SKM-1 treated with dmso at 0.1 percent for 144 hours (cell line): ENCODE results near the gene PRPF38A.
"Not testable (repeated sequence)": the region's sequence is repeated elsewhere in the genome, so short reads cannot be mapped to it uniquely, and the experiment has no call there.

ENCODE experiments used
- DNase-seq: peaks from one replicate; lab custom pipeline; 2025; ENCODE audit not compliant: unreplicated experiment; lab: John Stamatoyannopoulos, UW

The PRPF38A gene, protein sequence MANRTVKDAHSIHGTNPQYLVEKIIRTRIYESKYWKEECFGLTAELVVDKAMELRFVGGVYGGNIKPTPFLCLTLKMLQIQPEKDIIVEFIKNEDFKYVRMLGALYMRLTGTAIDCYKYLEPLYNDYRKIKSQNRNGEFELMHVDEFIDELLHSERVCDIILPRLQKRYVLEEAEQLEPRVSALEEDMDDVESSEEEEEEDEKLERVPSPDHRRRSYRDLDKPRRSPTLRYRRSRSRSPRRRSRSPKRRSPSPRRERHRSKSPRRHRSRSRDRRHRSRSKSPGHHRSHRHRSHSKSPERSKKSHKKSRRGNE

DNA sequence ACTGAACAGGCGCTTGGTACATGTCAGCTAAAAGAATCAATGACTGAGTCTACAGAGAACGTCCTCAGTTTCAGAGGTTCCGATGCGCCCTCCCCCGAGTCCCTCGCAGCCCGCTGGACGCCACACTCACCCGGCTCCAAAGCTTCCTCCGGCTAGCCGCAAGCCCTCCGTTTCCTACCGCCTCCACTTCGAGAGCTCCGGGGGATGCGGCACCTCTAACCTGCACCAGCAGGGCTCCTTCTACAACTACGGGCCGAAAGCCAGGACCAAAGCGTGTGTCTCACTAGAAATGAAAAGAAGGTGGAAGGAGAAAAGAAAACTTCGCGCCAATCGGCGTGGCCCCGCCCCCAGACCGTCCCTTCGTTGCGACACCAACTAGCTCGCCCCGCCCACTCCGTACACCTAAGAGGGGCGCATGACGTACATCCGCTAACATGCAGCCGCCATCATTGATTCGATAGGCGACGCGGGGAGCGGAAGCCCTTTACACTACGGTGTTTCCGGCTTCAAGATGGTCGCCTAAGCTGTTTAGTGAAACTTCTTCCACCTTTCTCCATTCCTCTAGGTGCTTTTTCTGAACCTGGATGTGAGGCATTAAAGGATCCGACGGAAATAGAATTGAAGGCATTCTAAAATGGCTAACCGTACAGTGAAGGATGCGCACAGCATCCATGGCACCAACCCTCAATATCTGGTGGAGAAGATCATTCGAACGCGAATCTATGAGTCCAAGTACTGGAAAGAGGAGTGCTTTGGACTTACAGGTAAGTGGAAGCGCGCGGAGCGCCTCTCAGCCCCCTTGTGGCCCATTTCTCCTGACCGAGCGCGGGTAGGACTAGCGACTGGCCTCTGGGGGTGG is at the start of gene PRPF38A, which contains the start of gene ORC1:
TSS of gene PRPF38A (plus strand) at position 487 of the 859 bp plus-strand sequence. CDS start at position 635, 148 bp downstream.
TSS of gene ORC1 (minus strand) at position 308 of the 859 bp plus-strand sequence. CDS start 2,200 bp downstream, outside the sequence.
- peak; percentile 95 for DNase-seq

DNA sequence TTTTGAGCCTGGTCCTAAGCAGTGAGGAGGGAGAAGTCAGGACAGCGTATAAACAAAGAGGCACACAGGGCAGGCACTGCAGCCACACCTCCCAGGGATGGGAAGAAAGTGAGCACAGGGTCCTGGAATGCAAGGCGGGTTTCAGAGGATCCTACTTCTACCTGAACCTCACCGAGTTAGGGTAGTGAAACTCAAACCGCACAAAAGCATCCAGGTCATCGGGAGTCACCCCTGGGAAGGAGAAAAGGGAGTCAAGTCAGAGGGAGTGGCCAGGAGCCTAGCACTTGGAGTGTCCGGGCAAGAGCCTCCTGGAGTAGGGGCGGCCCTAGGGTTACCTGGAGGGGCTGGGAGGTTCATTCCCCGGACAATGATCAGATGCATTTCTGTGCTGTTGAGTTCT is 49.0 kb upstream of the PRPF38A start:
- no peak for DNase-seq

DNA sequence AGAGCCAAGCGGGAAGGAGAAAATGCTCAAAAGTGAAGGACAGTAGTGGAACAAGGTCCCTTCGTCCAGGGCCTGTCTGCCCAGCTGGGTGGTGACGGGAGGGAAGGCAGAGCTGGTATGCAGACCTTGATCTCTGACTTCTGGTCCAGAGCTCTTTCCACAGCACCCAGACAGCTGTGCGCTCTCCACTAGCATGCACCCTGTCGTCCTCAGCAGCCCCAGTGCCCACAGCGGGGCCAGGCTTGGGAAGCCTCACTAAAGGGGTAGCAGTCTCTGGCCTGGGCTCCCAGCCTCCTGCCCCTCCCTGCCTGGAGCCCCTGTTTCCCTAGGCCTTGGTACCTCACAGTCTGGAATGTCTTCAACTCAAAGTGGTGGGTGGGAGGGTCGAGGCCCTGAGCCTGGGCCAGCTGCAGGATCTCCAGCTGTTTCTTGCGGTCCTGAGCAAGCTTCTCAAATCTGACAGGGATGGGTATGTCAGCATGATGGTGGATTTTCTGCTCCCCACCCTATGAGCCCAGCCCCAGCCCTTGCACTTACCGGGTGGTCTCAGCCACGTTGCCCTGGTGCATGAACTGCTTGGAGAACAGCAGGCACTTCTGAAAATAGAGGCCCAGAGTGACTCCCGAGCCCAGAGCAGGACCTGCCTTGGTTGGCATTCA is 48.4 kb upstream of the PRPF38A start:
- no peak for DNase-seq

DNA sequence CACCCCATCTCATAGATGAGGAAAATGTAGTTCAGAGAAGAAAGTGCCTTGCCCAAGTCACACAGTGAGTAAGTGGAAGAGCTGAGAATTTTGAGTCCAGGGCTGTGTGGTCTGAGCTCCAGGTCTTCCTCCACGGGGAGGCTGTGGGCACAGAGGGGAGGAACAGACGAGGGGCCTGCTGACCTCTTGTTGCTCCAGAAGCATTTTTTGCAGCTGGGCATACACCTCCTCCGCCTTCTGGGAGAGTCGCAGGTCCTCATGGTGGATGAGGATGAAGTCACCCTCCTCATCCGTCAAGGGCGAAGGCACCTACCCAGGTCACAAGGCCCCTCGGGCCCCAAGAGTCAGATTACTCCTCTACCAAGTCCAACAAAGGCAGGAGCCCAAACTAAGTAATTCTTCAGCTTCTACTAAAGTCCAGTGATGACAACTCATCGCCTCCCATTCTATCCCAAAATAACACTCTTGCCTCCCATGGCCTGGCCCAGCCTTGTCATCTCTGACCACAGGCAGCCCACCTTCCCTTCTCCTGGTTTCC is 47.5 kb upstream of the PRPF38A start:
- no peak for DNase-seq

DNA sequence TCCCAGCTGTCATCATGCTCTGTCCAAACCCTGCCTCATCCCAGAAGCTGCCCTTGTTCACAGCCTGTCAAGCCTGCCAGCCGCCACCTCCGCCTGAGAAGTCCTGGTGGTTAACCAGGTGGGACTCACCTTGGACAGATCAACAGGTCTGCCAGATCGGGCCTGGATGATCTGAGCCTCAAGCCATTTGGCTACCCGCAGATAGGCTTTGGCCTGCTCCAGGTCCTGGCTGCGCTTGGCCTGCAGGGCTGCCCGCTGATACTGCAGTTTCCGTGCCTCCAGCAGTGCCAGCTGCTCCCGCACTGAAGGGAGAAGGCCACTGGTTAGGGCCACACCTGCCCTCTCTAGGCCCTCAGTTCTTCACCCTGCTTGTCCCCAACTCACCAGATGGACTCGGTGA is 47.0 kb upstream of the PRPF38A start:
- no peak for DNase-seq

DNA sequence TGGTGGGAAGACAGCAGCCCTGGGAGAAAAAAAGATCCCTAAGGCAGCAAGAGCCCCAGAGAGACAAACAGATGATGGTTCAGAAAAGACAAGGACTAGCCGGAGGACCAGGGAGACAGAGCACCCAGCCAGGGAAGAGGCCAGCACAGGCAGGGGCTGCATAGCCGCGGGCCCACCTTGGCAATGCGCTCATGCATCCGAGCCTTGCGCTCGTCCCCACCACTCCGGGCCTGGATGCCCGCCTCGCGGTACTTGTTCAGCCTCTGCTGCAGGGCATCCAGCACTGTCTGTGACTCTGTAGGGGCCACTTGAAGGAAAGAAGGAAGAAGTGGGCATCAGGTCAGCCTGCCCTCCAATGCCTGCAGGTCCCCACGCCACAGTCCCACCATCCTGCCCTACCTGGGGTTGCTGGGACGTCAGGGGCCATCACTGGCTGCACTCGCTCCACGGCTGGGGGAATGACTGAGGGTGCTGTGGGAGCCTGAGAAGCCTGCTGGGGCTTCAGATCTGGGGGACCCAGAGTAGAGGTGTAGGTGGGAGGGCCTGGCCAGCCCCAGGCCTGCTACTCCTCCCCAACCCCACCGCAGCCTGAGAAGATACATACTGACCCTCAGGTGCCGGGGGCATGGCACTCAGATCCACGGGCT is 45.4 kb upstream of the PRPF38A start:
- no peak for DNase-seq

DNA sequence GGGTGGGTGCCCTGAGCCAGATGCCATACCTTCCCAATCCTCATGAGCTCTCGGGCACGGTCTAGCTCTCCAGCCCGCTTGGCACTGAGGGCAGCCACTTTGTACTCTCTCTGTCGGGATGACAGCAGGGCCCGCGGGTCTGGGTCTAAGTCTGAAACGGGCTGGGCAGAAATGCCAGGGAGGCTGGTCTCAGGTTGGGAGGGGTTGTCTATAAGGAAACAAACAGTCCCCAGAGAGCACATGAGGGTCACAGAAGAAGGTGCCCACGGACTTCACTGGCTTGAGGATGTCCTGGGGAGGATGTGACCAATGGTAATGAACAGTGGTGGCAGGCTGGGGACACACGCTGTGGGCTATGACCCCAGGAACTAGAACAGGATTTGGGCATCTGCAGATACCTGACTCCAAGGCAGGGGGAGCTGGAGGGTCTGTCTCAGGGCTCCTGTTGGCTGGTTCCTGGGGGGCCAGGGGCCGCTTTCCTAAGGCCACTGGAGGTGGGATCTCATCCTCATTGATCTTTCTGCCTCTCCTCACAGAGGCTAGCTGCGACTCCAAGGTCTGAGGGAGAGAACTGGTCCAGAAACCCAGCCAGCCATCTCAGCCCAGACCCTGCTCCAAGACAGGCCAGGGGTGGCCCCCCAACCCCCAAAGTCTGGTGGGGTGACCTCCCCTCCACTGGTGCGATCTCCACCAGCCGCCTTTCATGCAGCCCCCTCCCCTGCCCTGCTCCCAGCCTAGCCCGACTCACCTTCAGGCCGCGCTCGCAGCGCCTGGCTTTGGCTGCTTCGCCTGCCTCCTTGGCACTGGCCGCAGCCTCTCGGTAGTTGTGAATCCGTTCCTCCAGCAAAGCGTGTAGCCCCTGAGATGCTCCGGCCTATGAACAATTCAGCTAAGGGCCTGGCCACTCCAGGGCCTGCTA is 44.5 kb upstream of the PRPF38A start:
- DNase-seq, result no peak

DNA sequence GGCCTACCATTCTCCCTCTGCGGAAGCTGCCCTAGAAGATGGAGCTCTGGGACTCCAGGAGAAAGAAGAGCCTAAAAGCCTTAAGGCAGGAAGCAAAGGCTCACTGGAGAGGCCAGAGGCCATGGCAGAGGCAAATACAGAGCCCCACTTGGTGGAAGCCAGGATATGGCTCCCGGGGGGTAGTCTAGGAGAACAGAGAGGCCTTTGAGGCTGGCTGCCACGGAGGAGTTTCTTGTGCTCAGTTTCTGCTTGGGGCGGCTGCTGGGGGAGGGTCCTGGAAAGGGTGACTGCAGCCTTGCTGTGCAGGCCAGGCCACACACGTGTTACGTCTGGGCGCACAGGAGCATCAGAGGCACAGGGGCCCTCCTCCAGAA is 43.8 kb upstream of the PRPF38A start:
- DNase-seq, result no peak

DNA sequence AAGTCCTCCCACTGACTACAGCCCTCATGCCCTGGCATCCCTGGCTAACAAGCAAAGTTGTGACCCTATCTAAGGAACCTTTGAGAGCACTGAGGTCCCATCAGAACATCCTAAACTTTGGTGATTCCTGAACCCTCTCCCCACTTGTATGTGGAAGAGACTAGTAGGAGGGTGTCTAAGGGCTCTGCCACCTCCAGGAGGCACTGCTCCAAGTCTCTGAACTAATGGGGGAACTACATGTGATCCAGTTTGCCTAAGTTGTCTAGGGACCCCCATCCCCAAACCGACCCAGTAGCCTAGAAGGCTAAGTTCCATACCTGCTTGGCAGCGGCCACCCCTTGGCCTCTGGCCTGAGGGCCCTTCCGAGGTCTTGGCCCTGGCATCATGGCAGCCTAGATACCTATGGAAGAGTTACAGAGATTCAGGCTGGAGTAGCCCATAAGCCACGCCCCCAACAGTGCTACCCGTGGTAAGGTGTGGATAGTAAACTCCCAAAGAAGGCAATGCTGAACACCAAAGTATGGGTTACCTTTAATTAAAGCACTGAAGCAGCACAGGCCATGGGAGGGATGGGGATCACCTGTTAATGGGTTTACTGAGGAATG is 40.1 kb upstream of the PRPF38A start:
- no peak for DNase-seq

DNA sequence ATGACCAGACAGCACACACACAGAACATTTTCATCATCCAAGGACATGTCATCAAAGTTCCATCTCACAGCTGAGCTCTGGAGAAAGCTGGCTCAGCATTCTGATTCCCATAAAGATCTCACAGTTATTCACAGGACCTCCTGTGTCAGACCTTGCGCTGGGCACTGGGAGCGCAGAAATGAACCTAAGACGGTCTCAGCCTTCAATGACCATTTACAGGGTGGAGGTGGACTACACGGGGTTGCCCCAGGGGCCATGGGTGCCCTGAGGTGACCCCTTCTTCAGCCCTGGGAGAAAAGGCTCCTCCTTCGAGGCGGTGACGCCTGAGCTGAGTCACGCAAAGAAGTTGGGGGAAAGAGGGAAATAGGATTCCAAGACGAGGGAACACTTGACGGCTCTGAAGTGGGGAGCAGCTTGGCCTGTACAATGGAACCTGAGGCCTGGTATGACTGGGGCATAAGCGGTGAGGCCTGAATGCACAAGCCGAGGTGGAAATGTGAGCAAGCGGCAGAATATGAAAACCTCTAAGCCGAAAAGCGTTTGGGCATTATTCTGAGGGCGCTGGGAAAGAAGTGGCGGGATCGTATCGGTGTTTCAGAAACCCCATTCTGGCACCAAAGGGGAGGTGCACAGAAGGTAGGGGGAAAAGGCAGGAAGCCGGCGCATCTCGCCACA is 39.2 kb upstream of the PRPF38A start:
- no peak for DNase-seq

DNA sequence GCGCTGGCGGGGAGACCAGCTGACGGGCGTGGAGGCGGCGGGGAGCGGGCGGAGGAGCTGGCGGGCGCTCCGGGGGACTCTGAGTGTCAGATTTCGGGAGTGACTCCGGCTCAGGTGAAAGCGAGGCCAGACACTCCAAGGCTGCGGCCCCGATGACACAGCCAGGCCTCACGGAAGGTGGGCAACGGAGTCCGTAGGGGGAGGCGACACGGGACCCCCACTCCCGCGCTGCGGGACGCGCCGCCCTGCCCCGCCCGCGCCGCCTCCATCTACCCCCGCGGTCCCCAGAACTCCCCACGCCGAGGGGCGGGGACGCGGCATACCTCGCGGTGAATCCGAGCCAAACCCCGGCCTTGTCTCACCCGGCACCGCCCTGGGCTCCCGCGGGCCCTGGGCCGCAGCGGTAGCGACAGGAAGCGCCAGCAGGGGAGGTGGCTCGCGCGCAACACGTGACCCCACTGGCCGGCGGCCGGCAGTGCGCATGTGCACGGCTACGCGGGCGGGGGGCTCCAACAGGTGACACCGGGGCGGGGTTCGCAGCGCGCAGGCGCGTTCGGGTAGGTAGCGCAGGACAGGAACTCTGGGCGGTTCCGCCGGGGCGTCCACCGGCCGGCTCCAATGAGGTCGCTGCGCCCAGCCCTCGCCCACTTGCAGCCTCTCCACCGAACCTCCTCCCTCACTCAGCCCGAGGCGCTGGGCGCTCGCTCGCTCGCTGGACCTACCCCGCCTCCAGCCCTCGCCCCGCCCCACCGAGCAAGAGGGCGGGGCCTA is 38.5 kb upstream of the PRPF38A start, which contains the start of gene CC2D1B:
TSS of gene CC2D1B (minus strand) at position 460 of the 771 bp plus-strand sequence. CDS start 1,585 bp downstream, outside the sequence.
- DNase-seq, result peak; percentile 96

DNA sequence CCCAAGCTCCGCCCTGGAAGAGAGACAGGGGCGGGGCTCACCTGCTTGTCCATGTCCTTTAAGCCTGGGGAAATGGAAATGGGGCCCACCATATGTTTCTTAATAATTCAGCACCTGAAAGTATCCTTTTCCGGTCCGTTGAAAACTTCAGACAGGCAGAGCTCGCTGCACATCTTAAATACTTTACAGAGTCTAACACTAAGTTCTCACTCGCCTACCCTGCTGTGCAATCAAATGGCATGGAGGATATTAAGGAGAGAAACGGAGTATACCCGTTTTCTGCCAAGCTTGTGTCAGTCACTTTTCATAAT is 37.9 kb upstream of the PRPF38A start:
- no peak for DNase-seq

DNA sequence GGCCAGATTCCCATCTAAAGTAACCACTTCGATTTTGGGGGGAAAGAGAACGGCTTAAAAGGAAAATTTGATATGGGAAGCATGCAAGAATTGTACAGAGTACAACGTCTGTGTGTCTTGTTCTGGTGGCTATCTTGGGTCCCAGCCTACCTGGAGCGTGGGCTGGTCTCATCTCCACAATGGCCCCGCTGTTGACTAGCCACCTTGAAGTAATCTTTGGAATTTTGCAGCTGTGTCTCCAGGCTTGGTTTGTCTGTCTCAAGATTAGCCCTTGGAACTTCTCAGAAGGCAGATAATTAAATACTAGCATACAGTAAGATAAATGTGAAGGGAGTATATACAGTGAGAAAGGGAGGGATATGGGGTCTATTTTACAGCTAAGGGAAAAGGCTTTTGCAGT is 37.1 kb upstream of the PRPF38A start:
- no peak for DNase-seq

DNA sequence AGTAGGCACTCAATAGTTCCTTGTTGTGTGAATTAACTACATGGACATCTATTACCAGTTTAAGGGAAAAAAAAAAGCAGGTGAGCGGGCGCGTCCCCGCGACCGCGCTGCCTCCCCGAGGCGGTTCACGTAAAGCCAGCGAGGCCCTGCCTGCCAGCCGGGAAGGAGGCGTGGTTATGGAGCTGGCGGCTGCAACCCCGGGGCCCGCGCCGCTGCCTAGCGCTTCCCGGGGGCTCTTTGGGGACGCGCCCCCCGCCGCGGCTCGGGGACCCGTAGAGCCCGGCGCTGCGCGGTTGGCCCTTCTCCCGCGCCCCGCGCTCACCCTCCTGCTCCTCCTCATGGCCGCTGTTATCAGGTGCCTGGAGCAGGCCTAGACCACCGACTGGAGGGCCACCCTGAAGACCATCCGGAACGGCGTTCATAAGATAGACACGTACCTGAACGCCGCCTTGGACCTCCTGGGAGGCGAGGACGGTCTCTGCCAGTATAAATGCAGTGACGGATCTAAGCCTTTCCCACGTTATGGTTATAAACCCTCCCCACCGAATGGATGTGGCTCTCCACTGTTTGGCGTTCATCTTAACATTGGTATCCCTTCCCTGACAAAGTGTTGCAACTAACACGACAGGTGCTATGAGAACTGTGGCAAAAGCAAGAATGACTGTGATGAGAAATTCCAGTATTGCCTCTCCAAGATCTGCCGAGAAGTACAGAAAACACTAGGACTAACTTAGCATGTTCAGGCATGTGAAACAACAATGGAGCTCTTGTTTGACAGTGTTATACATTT is 35.8 kb upstream of the PRPF38A start:
- DNase-seq, result no peak

DNA sequence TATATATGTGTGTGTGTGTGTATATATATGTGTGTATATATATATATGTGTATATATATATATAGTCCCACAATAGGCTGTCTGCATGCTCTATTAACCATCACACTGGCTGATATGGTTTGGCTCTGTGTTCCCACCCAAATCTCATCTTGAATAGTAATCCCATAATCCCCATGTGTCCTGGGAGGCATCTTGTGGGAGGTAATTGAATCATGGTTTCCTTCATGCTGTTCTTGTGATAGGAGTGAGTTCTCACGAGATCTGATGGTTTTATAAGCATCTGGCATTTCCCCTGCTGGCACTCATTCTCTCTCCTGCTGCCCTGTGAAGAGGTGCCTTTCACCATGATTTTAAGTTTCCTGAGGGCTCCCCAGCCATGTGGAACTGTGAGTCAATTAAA is 34.6 kb upstream of the PRPF38A start:
- not testable (repeated sequence) for DNase-seq

DNA sequence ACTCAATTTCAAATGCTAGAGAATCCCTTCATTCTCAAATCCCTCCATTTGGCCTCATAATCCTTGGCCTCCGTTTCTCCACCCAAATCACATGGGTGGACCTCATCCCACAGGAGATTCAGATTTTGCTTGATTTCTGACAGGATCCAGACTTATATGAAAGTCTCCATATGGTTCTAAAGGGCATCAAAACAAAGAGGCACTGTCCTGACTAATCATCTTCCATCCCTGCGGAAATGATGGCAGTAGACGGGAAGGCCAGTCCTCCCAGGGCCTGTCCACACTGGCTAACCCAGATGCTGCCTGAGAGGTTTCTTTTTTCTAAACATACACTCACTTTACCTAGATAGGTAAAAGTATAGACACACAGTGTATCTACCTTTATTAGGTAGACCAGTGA is 19.0 kb upstream of the PRPF38A start:
- DNase-seq, result no peak

DNA sequence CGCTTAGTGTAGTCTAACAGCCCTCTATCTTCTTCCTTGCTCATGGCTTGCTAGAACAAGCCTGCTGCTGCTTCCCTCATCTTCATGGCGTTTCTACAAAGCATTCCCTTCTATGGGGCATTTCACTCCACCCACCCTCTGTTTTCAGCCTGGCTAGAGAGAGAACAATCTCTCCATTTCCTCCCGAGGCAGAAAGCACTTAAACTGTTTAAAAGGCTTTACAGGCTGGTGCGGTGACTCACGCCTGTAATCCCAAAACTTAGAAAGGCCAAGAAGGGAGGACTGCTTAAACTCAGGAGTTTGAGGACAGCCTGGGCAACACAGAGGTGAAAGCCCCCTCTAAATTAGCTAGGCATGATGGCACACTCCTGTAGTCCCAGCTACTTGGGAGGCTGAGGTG is 17.9 kb upstream of the PRPF38A start:
- no peak for DNase-seq
